GM15510 (cell line): Measurements from ENCODE around the gene PRG2.

Source experiments
- POLR2A ChIP-seq: IDR thresholded peaks from 3 replicates; pipeline ENCODE4 v1.6.1; 2011; ENCODE audit warnings: borderline replicate concordance; ENCODE audit not compliant: insufficient read length; ENCODE audit errors: extremely low read depth

Gene PRG2

GRCh38 chr11:57339328-57339727, 51.1 kb downstream of the PRG2 start:
- no peak for TF ChIP-seq POLR2A

- TF ChIP-seq POLR2A, result no peak
Measured at GRCh38 chr11:57338142-57338541, 52.3 kb downstream of the PRG2 start, which contains the start of gene P2RX3. P2RX3 (plus strand) TSS chr11:57338352; CDS start chr11:57338551, 199 bp downstream.
